Measurements from ENCODE around the gene EPB41L4A.
A peak's percentile ranks its signal among the peaks of the same experiment; 100 is the strongest.

The EPB41L4A gene

GRCh38 chr5:112156211-112156610 lies 262.9 kb downstream of the EPB41L4A start:
- Histone ChIP-seq H3K4me3 (replicated peaks; ENCODE audit: insufficient read depth, low read length) (no peak overlapping the region), H3K27me3 (ENCODE audit: insufficient read depth, poor library complexity, severe bottlenecking) (no peaks in the 10 kb centered on the region), H3K27ac (replicated peaks) (no peak overlapping the region)
- no peak for DNase-seq (ENCODE audit: low read depth in 1 of 2, low spot score in 1 of 2)
- TF ChIP-seq CTCF (IDR thresholded peaks at IDR 0.05; ENCODE audit: insufficient read depth, low read length), result no peak
- no peak for TF ChIP-seq REST (IDR thresholded peaks at IDR 0.05; ENCODE audit: insufficient replicate concordance, low read depth)
- TF ChIP-seq GABPA (IDR thresholded peaks at IDR 0.05; ENCODE audit: low read depth), result no peak
- TF ChIP-seq SPI1 (IDR thresholded peaks at IDR 0.05; ENCODE audit: borderline replicate concordance, low read depth), result no peak
- TF ChIP-seq POLR2AphosphoS5 (IDR thresholded peaks at IDR 0.05; ENCODE audit: low read depth), result no peak

GRCh38 chr5:112154940-112155686 lies 264.0 kb downstream of the EPB41L4A start:
- Histone ChIP-seq H3K27me3 (ENCODE audit: insufficient read depth, poor library complexity, severe bottlenecking) (no peaks in the 10 kb centered on the region), H3K27ac (replicated peaks) (no peak overlapping the region), H3K4me3 (replicated peaks; ENCODE audit: insufficient read depth, low read length) (no peak overlapping the region)
- no peak for TF ChIP-seq GABPA (IDR thresholded peaks at IDR 0.05; ENCODE audit: low read depth)
- TF ChIP-seq POLR2AphosphoS5 (IDR thresholded peaks at IDR 0.05; ENCODE audit: low read depth), result no peak
- no peak for TF ChIP-seq CTCF (IDR thresholded peaks at IDR 0.05; ENCODE audit: insufficient read depth, low read length)
- TF ChIP-seq SPI1 (IDR thresholded peaks at IDR 0.05; ENCODE audit: borderline replicate concordance, low read depth), result no peak
- no peak for TF ChIP-seq REST (IDR thresholded peaks at IDR 0.05; ENCODE audit: insufficient replicate concordance, low read depth)
- DNase-seq (ENCODE audit: low read depth in 1 of 2, low spot score in 1 of 2), result no peak

- no peak for TF ChIP-seq POLR2AphosphoS5 (IDR thresholded peaks at IDR 0.05; ENCODE audit: low read depth)
- Histone ChIP-seq H3K27ac (replicated peaks) (no peak overlapping the region), H3K27me3 (ENCODE audit: insufficient read depth, poor library complexity, severe bottlenecking) (no peaks in the 10 kb centered on the region), H3K4me3 (replicated peaks; ENCODE audit: insufficient read depth, low read length) (no peak overlapping the region)
- DNase-seq (ENCODE audit: low read depth in 1 of 2, low spot score in 1 of 2), result no peak
These were observed 269.4 kb downstream of the EPB41L4A start for GRCh38 chr5:112149727-112150126.

GRCh38 chr5:112146323-112147226 lies 272.5 kb downstream of the EPB41L4A start:
- no peak overlapping the region for H3K27ac ChIP-seq (replicated peaks)
- TF ChIP-seq SPI1 (IDR thresholded peaks at IDR 0.05; ENCODE audit: borderline replicate concordance, low read depth) (no peak), REST (IDR thresholded peaks at IDR 0.05; ENCODE audit: insufficient replicate concordance, low read depth) (no peak), CTCF (IDR thresholded peaks at IDR 0.05; ENCODE audit: insufficient read depth, low read length) (no peak), GABPA (IDR thresholded peaks at IDR 0.05; ENCODE audit: low read depth) (no peak), POLR2AphosphoS5 (IDR thresholded peaks at IDR 0.05; ENCODE audit: low read depth) (no peak)
- no peaks in the 10 kb centered on the region for H3K27me3 ChIP-seq (ENCODE audit: insufficient read depth, poor library complexity, severe bottlenecking)
- no peak overlapping the region for H3K4me3 ChIP-seq (replicated peaks; ENCODE audit: insufficient read depth, low read length)
- DNase-seq (ENCODE audit: low read depth in 1 of 2, low spot score in 1 of 2), result peak in 1 of 2 experiments; percentile 41

Data from HL-60 (cell line).